HepG2 (cell line): Measurements from ENCODE around the gene RAB17. TPM values are rescaled to one million over a fixed set of nuclear protein-coding genes. Genes with fewer than 3 reads are reported as not detected.

Source experiments
- CEBPB ChIP-seq: IDR thresholded peaks from 2 replicates; pipeline ENCODE4 v1.6.1; 2011; ENCODE audit warnings: low read depth, low read length, improper control_type of control experiment, borderline replicate concordance
- KAT7 ChIP-seq: IDR thresholded peaks from 2 replicates; pipeline ENCODE4 v1.6.1; 2018; ENCODE audit warnings: borderline replicate concordance, missing compliant biosample characterization
- ZFP90 ChIP-seq: sonication (generic); formaldehyde crosslinking; IDR thresholded peaks from 2 replicates; pipeline ENCODE4 v1.8.0; 2022; ENCODE audit warnings: missing genetic modification reagents, mild to moderate bottlenecking, inconsistent platforms, borderline replicate concordance
- ZNF230 ChIP-seq: sonication (generic); formaldehyde crosslinking; IDR thresholded peaks from 2 replicates; pipeline ENCODE4 v1.4.0; 2020; ENCODE audit warnings: mild to moderate bottlenecking, missing genetic modification reagents
- ZNF317 ChIP-seq: sonication (generic); formaldehyde crosslinking; IDR thresholded peaks from 2 replicates; pipeline ENCODE4 v1.5.0; 2020; ENCODE audit warnings: mild to moderate bottlenecking, missing genetic modification reagents
- ZNF879 ChIP-seq: sonication (generic); formaldehyde crosslinking; IDR thresholded peaks from 2 replicates; pipeline ENCODE4 v1.8.1; 2023; ENCODE audit warnings: missing genetic modification reagents
- ZSCAN29 ChIP-seq: sonication (generic); formaldehyde crosslinking; conservative IDR thresholded peaks from 2 replicates; pipeline ENCODE4 v1.4.0; 2020; ENCODE audit warnings: mild to moderate bottlenecking, missing genetic modification reagents
- polyA plus RNA-seq, 8 experiments: library from polyadenylated mRNA; depleted of rRNA in 3 of 8; stranded (reverse) in 7 of 8; unstranded in 1 of 8; fragments of >200 nt; fragmentation: Illumina TruSeq in 4 of 8; extraction: Trizol in 4 of 8; gene quantifications; 2 replicates each; pipeline versions ENCODE4 v1.2.1 to v1.2.3, GENCODE V29; 2011 to 2016; ENCODE audit warnings: low read depth in 4 of 8, missing spikeins in 1 of 8, mixed read lengths in 1 of 8; ENCODE audit not compliant: insufficient read depth in 1 of 8
- total RNA-seq, 5 experiments: library from RNA; depleted of rRNA; stranded (reverse); fragments of >200 nt; fragmentation: Illumina TruSeq; extraction: Trizol; gene quantifications; 2 replicates each; pipeline ENCODE4 v1.2.3, GENCODE V29; 2016; ENCODE audit warnings: low read depth in 1 of 5
- TF ChIP-seq, protein P1 (sequence below): IDR thresholded peaks from 2 replicates; pipeline ENCODE4 v1.6.1; 2016; ENCODE audit warnings: mild to moderate bottlenecking, missing biosample characterization, missing genetic modification reagents
- TF ChIP-seq, protein P2 (sequence below): sonication (generic); formaldehyde crosslinking; IDR thresholded peaks from 2 replicates; pipeline ENCODE4 v1.5.0; 2020; ENCODE audit warnings: mild to moderate bottlenecking, missing genetic modification reagents, borderline replicate concordance
- TF ChIP-seq, protein P3 (sequence below): sonication (generic); formaldehyde crosslinking; conservative IDR thresholded peaks from 2 replicates; pipeline ENCODE4 v1.4.0; 2020; ENCODE audit warnings: mild to moderate bottlenecking, missing genetic modification reagents, moderate library complexity
- TF ChIP-seq, protein P4 (sequence below): IDR thresholded peaks from 2 replicates; pipeline ENCODE4 v1.6.1; 2018; ENCODE audit warnings: missing genetic modification reagents

RAB17 gene
- total and polyA plus RNA-seq, 2 of the 13 experiments (the other 11 are each of a cell fraction or from before 2014, with no cell fraction given) = 68.0 to 124 TPM

DNA sequence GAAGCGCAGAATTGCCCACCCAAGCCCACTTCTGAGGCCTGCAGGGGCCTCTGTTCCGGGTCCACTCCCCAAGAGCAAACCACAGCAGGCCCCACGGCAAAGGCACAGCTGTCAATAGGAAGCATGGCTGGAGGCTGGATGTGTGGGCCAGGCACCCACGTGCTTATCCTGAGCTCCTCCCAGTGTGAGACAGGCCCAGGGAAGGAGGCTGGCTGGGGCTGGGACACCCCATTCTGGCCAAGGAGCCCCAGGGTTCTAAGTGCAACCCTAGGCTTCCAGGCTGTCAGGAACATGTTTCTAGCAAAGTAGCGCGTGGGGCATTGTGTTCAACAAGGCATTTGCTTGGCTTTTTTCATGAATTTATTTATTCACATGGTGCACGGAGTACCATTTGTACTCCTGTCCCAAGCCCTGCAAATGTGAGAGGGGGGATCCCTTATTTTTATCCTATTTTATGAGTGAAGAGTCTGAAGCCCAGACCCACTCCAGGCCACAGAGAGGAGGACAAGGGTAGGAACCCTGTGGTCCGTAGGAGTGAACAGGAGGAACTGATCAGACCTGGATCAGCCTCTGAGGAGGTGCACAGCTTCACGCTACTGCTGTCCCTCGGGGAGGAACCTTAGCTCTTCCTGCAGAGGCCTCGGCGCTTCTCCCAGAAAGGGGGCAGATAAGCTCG, 6.1 kb upstream of the RAB17 start (continued):
- TF ChIP-seq, protein P1, sequence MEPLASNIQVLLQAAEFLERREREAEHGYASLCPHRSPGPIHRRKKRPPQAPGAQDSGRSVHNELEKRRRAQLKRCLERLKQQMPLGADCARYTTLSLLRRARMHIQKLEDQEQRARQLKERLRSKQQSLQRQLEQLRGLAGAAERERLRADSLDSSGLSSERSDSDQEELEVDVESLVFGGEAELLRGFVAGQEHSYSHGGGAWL (CRISPR knock-in tag) = no peak
- TF ChIP-seq KAT7 (no peak), CEBPB (no peak), ZNF230 (CRISPR knock-in tag) (0 out of 2 replicates have a peak, but pooled peaks have one; percentile 33), ZFP90 (no peak), ZSCAN29 (CRISPR knock-in tag) (no peak), ZNF879 (no peak), ZNF317 (CRISPR knock-in tag) (no peak)
- TF ChIP-seq, protein P2, sequence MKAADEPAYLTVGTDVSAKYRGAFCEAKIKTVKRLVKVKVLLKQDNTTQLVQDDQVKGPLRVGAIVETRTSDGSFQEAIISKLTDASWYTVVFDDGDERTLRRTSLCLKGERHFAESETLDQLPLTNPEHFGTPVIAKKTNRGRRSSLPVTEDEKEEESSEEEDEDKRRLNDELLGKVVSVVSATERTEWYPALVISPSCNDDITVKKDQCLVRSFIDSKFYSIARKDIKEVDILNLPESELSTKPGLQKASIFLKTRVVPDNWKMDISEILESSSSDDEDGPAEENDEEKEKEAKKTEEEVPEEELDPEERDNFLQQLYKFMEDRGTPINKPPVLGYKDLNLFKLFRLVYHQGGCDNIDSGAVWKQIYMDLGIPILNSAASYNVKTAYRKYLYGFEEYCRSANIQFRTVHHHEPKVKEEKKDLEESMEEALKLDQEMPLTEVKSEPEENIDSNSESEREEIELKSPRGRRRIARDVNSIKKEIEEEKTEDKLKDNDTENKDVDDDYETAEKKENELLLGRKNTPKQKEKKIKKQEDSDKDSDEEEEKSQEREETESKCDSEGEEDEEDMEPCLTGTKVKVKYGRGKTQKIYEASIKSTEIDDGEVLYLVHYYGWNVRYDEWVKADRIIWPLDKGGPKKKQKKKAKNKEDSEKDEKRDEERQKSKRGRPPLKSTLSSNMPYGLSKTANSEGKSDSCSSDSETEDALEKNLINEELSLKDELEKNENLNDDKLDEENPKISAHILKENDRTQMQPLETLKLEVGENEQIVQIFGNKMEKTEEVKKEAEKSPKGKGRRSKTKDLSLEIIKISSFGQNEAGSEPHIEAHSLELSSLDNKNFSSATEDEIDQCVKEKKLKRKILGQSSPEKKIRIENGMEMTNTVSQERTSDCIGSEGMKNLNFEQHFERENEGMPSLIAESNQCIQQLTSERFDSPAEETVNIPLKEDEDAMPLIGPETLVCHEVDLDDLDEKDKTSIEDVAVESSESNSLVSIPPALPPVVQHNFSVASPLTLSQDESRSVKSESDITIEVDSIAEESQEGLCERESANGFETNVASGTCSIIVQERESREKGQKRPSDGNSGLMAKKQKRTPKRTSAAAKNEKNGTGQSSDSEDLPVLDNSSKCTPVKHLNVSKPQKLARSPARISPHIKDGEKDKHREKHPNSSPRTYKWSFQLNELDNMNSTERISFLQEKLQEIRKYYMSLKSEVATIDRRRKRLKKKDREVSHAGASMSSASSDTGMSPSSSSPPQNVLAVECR (CRISPR knock-in tag) = 0 out of 2 replicates have a peak, but pooled peaks have one; percentile 30
- TF ChIP-seq, protein P3, sequence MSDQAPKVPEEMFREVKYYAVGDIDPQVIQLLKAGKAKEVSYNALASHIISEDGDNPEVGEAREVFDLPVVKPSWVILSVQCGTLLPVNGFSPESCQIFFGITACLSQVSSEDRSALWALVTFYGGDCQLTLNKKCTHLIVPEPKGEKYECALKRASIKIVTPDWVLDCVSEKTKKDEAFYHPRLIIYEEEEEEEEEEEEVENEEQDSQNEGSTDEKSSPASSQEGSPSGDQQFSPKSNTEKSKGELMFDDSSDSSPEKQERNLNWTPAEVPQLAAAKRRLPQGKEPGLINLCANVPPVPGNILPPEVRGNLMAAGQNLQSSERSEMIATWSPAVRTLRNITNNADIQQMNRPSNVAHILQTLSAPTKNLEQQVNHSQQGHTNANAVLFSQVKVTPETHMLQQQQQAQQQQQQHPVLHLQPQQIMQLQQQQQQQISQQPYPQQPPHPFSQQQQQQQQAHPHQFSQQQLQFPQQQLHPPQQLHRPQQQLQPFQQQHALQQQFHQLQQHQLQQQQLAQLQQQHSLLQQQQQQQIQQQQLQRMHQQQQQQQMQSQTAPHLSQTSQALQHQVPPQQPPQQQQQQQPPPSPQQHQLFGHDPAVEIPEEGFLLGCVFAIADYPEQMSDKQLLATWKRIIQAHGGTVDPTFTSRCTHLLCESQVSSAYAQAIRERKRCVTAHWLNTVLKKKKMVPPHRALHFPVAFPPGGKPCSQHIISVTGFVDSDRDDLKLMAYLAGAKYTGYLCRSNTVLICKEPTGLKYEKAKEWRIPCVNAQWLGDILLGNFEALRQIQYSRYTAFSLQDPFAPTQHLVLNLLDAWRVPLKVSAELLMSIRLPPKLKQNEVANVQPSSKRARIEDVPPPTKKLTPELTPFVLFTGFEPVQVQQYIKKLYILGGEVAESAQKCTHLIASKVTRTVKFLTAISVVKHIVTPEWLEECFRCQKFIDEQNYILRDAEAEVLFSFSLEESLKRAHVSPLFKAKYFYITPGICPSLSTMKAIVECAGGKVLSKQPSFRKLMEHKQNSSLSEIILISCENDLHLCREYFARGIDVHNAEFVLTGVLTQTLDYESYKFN (CRISPR knock-in tag) = 0 out of 2 replicates have a peak, but pooled peaks have one; percentile 14
- TF ChIP-seq, protein P4, sequence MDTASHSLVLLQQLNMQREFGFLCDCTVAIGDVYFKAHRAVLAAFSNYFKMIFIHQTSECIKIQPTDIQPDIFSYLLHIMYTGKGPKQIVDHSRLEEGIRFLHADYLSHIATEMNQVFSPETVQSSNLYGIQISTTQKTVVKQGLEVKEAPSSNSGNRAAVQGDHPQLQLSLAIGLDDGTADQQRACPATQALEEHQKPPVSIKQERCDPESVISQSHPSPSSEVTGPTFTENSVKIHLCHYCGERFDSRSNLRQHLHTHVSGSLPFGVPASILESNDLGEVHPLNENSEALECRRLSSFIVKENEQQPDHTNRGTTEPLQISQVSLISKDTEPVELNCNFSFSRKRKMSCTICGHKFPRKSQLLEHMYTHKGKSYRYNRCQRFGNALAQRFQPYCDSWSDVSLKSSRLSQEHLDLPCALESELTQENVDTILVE (CRISPR knock-in tag) = no peak
